SJCRH30 (cell line): ENCODE measurements around the gene PALD1. TPM values are rescaled to one million over a fixed set of nuclear protein-coding genes. Genes with fewer than 3 reads are reported as not detected.

Source experiments
- DNase-seq, 2 experiments: peaks; one replicate each; pipeline ENCODE4 v3.0.0-alpha.2; 2015 to 2020
- H3K27ac ChIP-seq: fragments of 250-450 bp; sonication (Bioruptor Pico); 2 replicates; pipeline ENCODE4 v1.5.1; 2020; ENCODE audit warnings: mild to moderate bottlenecking, moderate library complexity
- H3K27me3 ChIP-seq: fragments of 250-450 bp; sonication (Bioruptor Pico); 2 replicates; pipeline ENCODE4 v1.5.1; 2020; ENCODE audit warnings: mild to moderate bottlenecking, moderate library complexity
- H3K36me3 ChIP-seq: fragments of 250-450 bp; sonication (Bioruptor Pico); 2 replicates; pipeline ENCODE4 v1.5.1; 2020; ENCODE audit warnings: mild to moderate bottlenecking, moderate library complexity
- H3K4me1 ChIP-seq: fragments of 250-450 bp; sonication (Bioruptor Pico); 2 replicates; pipeline ENCODE4 v1.5.1; 2020; ENCODE audit warnings: mild to moderate bottlenecking, moderate library complexity
- H3K4me3 ChIP-seq: fragments of 250-450 bp; sonication (Bioruptor Pico); 2 replicates; pipeline ENCODE4 v1.5.1; 2020; ENCODE audit warnings: mild to moderate bottlenecking, moderate library complexity
- H3K9me3 ChIP-seq: fragments of 250-450 bp; sonication (Bioruptor Pico); replicated peaks from 2 replicates; pipeline ENCODE4 v1.5.1; 2020; ENCODE audit warnings: mild to moderate bottlenecking, moderate library complexity
- total RNA-seq: library from RNA; depleted of rRNA; stranded (reverse); fragments of >200 nt; shearing (Covaris generic); gene quantifications from 2 replicates; pipeline ENCODE4 v1.2.3, GENCODE V29; 2014

The PALD1 gene
- total RNA-seq, 1 experiment from 2014 or later: 12.8 TPM

DNA sequence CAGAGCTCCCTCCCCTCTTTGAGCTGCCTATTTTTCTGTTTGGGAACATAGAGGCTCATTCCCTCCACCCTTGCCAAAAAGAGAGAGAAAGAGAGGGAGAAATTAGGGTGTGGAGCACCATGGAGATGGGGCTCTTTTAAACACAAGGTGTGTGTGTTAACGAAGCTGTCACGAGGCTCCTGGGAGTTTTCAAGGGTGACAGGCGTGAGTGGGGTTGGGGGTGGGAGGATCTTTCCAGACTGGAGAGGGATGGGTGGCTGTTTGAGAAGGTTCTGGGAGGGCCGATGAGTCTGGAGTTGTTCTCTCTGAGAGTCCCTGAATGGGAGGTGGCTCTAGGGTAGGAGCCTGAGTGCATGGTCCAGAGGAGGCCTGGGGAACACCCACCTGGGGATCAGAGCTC, 45.0 kb downstream of the PALD1 start:
- Histone ChIP-seq H3K9me3 (no peaks in the 10 kb centered on the region), H3K27ac (no peak overlapping the region), H3K27me3 (no peaks in the 10 kb centered on the region), H3K4me3 (no peak overlapping the region), H3K36me3 (no peaks in the 10 kb centered on the region), H3K4me1 (no peaks in the 10 kb centered on the region)
- DNase-seq: no peak

DNA sequence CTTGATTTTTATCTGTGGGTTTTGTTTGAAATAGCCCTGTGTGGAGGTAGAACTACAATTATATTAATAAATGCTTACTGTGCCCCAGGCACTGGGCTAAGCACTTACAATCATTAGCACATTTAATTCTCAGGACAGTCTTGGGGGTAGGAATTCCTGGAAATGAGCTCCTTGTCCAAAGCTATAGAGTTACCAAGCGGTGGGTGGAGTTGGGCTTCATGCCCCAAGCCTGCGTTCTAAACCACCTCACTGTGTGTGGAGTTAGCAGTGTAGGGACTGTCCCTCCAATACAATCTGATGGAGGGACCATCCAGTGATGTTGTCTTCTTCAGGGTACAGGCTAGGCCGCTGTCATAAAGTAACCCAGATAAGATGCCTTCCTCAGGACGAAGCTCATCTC, 49.7 kb downstream of the PALD1 start:
- no peak overlapping the region for H3K4me3 ChIP-seq
- H3K27me3 ChIP-seq: no peaks in the 10 kb centered on the region
- DNase-seq: no peak
- H3K36me3 ChIP-seq: no peaks in the 10 kb centered on the region
- no peaks in the 10 kb centered on the region for H3K4me1 ChIP-seq
- H3K27ac ChIP-seq: no peak overlapping the region
- H3K9me3 ChIP-seq: no peaks in the 10 kb centered on the region

DNA sequence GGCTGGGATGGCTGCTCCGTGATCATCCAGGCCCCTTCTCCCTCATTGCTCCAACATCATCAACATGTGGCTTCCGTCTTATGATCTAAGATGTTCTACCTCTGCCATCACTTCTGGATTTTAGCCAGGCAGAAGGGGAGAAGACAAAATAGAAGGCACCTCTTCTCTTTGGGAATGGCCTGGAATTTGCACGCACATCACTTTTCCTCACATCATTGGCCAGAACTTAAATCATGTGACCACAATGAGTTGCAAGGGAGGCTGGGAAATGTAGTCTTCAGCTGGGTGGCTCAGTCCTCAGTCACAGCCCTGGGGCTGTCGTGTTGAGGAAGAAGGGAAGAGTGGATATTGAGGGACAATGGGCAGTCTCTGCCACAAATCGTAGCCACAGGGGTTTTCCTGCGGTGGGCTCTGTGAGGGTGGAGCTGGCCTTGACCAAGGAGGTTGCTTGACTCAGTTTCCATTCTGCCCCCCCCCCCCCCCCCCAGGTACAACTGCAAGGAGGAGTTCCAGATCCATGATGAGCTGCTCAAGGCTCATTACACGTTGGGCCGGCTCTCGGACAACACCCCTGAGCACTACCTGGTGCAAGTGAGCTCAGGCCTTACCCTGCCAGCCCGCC, 50.3 kb downstream of the PALD1 start:
- H3K4me1 ChIP-seq: no peaks in the 10 kb centered on the region
- DNase-seq: peak; percentile 45 to 71
- no peaks in the 10 kb centered on the region for H3K27me3 ChIP-seq
- no peak overlapping the region for H3K4me3 ChIP-seq
- no peaks in the 10 kb centered on the region for H3K9me3 ChIP-seq
- H3K27ac ChIP-seq: no peak overlapping the region
- H3K36me3 ChIP-seq: no peaks in the 10 kb centered on the region

DNA sequence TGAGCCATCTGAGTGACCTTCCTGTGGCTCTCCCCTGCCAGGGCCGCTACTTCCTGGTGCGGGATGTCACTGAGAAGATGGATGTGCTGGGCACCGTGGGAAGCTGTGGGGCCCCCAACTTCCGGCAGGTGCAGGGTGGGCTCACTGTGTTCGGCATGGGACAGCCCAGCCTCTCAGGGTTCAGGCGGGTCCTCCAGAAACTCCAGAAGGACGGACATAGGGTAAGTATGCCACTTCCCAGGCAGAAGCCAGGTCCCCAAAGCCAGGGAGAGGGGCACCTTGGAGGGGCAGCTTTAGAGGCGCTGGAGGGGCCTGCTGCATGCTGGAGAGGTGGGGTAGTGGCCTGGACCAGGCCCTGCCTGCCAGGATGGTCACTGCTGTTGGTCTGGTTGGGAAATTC, 51.3 kb downstream of the PALD1 start:
- no peaks in the 10 kb centered on the region for H3K4me1 ChIP-seq
- no peaks in the 10 kb centered on the region for H3K36me3 ChIP-seq
- no peaks in the 10 kb centered on the region for H3K27me3 ChIP-seq
- no peak overlapping the region for H3K27ac ChIP-seq
- no peak overlapping the region for H3K4me3 ChIP-seq
- H3K9me3 ChIP-seq: no peaks in the 10 kb centered on the region
- DNase-seq: no peak

GRCh38 chr10:70530315-70530714, 51.7 kb downstream of the PALD1 start:
- no peak for DNase-seq
- Histone ChIP-seq H3K4me1 (no peaks in the 10 kb centered on the region), H3K27me3 (no peaks in the 10 kb centered on the region), H3K27ac (no peak overlapping the region), H3K36me3 (no peaks in the 10 kb centered on the region), H3K9me3 (no peaks in the 10 kb centered on the region), H3K4me3 (no peak overlapping the region)

DNA sequence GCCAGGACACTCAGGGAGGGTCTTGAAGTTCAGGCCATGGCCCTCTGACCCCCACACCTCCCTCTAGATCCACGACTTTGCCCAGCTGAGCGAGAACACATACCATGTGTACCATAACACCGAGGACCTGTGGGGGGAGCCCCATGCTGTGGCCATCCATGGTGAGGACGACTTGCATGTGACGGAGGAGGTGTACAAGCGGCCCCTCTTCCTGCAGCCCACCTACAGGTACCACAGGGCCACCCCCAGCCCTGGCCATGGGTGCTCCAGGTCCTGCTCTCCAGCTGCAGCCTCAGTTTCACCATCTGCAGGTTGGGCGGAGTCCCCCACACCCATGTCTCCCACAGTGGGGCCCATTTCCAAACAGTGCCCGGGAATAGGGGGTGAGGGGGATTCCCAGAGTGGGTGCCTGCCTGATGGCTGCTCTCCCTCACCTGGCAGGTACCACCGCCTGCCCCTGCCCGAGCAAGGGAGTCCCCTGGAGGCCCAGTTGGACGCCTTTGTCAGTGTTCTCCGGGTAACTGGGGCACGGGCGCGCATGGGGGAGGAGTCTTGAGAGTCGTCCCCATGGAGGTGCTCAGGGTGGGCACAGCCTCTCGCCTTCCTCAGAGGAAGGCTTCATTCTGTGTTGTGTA, 54.1 kb downstream of the PALD1 start:
- Histone ChIP-seq H3K9me3 (no peaks in the 10 kb centered on the region), H3K27me3 (no peaks in the 10 kb centered on the region), H3K36me3 (no peaks in the 10 kb centered on the region), H3K27ac (no peak overlapping the region), H3K4me3 (no peak overlapping the region), H3K4me1 (no peaks in the 10 kb centered on the region; the same call in 1 of the 2 replicates)
- DNase-seq: no peak

- H3K27me3 ChIP-seq: no peaks in the 10 kb centered on the region
- H3K27ac ChIP-seq: no peak overlapping the region
- H3K4me1 ChIP-seq: no peaks in the 10 kb centered on the region; the same call in 1 of the 2 replicates
- no peaks in the 10 kb centered on the region for H3K36me3 ChIP-seq
- H3K4me3 ChIP-seq: no peak overlapping the region
- no peak for DNase-seq
- no peaks in the 10 kb centered on the region for H3K9me3 ChIP-seq
Measured at GRCh38 chr10:70533189-70533558, 54.6 kb downstream of the PALD1 start.

DNA sequence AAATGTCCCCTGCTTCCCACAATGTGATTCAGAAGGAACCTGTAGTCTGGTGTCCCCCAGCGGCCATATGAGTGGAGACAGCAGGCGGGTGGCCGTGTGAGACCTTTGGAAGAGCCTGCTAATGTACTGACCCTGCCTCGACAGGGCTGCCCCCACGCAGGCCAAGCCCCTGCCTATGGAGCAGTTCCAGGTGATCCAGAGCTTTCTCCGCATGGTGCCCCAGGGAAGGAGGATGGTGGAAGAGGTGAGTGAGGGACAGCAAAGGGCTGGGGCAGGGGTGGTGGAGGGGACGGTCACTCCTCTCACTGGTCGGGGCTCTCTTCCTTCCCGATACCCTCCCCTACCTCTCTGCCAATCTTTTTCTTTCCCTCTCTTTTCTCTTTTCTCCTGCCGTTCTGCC, 55.7 kb downstream of the PALD1 start:
- H3K27ac ChIP-seq: no peak overlapping the region
- H3K36me3 ChIP-seq: no peaks in the 10 kb centered on the region
- H3K9me3 ChIP-seq: no peaks in the 10 kb centered on the region
- H3K27me3 ChIP-seq: no peaks in the 10 kb centered on the region
- H3K4me1 ChIP-seq: no peaks in the 10 kb centered on the region; the same call in 1 of the 2 replicates
- no peak overlapping the region for H3K4me3 ChIP-seq
- DNase-seq: no peak

- Histone ChIP-seq H3K27me3 (no peaks in the 10 kb centered on the region), H3K4me3 (no peak overlapping the region), H3K36me3 (no peaks in the 10 kb centered on the region), H3K4me1 (no peaks in the 10 kb centered on the region; the same call in 1 of the 2 replicates), H3K9me3 (no peaks in the 10 kb centered on the region), H3K27ac (no peak overlapping the region)
- DNase-seq: no peak
Measured at GRCh38 chr10:70535001-70535400, 56.4 kb downstream of the PALD1 start.

GRCh38 chr10:70535451-70535850, 56.9 kb downstream of the PALD1 start:
- no peak for DNase-seq
- Histone ChIP-seq H3K4me3 (no peak overlapping the region), H3K9me3 (no peaks in the 10 kb centered on the region), H3K27me3 (no peaks in the 10 kb centered on the region), H3K36me3 (no peaks in the 10 kb centered on the region), H3K4me1 (no peaks in the 10 kb centered on the region; the same call in 1 of the 2 replicates), H3K27ac (no peak overlapping the region)

DNA sequence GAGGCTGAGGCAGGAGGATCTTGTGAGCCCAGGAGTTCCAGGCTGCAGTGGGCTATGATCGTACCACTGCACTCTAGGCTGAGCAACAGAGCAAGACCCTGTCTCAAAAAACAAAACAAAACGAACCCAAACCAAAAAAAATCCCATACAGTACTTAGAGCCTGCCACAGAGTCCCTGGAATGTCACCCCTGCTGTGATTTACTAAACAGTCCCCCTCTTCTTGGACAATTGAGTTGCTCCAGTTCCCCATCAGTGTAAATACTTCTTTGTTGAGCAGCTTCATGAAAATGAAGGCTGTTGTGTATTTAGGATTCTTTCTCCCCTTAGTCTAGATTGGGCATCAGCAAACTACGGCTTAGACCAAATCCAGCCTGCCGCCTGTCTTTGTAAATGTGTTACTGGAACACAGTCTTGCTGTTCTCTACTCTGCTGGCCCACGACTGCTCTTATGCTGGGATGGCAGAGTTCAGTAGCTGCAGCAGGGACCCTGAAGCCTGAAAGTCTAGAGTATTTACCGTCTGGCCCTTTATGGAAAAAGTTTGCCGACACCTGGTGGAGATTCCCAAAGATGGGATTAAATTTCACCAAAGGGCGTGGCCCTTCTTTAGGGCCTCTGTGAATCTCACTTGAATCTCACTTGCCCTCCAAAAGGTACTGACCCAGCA, 57.8 kb downstream of the PALD1 start:
- Histone ChIP-seq H3K36me3 (no peaks in the 10 kb centered on the region), H3K9me3 (no peaks in the 10 kb centered on the region), H3K4me1 (peaks cover 2% of the 10 kb centered on the region; the same call in 1 of the 2 replicates), H3K27me3 (no peaks in the 10 kb centered on the region), H3K27ac (no peak overlapping the region), H3K4me3 (no peak overlapping the region)
- no peak for DNase-seq

DNA sequence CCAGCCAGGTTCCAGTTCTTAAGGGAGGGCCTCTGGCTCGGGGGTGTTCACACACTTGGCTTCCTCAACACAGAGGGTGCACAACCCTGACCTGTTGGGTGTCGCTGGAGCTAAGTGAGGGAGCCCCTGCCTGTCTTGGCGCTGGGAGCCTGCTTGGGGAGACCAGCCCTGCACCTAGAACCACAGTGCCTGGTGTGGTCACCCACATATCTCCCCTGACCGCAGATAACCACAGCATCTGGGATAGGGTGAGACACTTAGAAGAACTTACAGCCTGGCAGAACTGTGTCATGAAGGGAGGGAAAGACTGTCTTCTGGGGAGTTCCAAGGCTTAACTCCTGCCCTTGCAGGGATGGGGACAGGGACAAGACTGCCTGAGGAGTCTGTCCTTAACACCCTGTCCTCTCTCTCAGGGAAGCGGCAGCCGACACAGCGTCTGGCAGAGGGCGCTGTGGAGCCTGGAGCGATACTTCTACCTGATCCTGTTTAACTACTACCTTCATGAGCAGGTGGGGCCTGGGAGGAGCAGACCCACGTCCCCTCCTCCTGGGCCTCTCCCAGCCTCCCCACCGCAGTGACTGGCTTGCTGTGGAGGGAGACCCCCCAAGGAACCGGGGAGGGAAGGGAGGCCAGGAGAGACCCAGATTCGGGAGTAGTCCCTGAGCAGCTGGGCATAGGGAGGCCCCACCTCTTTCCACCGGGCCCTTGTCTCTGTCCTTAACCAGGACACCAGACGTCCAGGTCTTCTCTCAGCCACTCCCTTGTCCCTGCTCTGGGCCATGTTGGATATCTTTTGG, 59.0 kb downstream of the PALD1 start:
- H3K4me1 ChIP-seq: peaks cover 12% of the 10 kb centered on the region; the same call in 1 of the 2 replicates
- no peak for DNase-seq
- no peaks in the 10 kb centered on the region for H3K36me3 ChIP-seq
- H3K27ac ChIP-seq: no peak overlapping the region
- no peaks in the 10 kb centered on the region for H3K27me3 ChIP-seq
- no peaks in the 10 kb centered on the region for H3K9me3 ChIP-seq
- no peak overlapping the region for H3K4me3 ChIP-seq

GRCh38 chr10:70538195-70538520, 59.6 kb downstream of the PALD1 start:
- no peaks in the 10 kb centered on the region for H3K9me3 ChIP-seq
- no peaks in the 10 kb centered on the region for H3K36me3 ChIP-seq
- H3K4me1 ChIP-seq: peaks cover 15% of the 10 kb centered on the region
- H3K27me3 ChIP-seq: no peaks in the 10 kb centered on the region
- H3K27ac ChIP-seq: no peak overlapping the region
- no peak overlapping the region for H3K4me3 ChIP-seq
- no peak for DNase-seq

- Histone ChIP-seq H3K4me1 (peaks cover 21% of the 10 kb centered on the region), H3K27me3 (no peaks in the 10 kb centered on the region), H3K4me3 (no peak overlapping the region), H3K9me3 (no peaks in the 10 kb centered on the region), H3K27ac (no peak overlapping the region), H3K36me3 (no peaks in the 10 kb centered on the region)
- DNase-seq: no peak
Measured at GRCh38 chr10:70538731-70539338, 60.3 kb downstream of the PALD1 start.

- H3K36me3 ChIP-seq: no peaks in the 10 kb centered on the region
- no peak for DNase-seq
- peaks cover 26% of the 10 kb centered on the region for H3K4me1 ChIP-seq
- no peak overlapping the region for H3K27ac ChIP-seq
- H3K27me3 ChIP-seq: no peaks in the 10 kb centered on the region
- H3K9me3 ChIP-seq: no peaks in the 10 kb centered on the region
- no peak overlapping the region for H3K4me3 ChIP-seq
Measured at GRCh38 chr10:70539471-70539870, 60.9 kb downstream of the PALD1 start.
